Liver (tissue), 9 donors: ENCODE measurements around the gene NFIA. TPM values are rescaled to one million over a fixed set of nuclear protein-coding genes. Genes with fewer than 3 reads are reported as not detected.

Experiments used
- DNase-seq: peaks from one replicate; pipeline ENCODE4 v3.0.0-alpha.2; 2017; ENCODE audit warnings: low spot score
- H3K27ac ChIP-seq, 2 donors: one replicate each; pipeline ENCODE4 v1.7.0; 2013; ENCODE audit warnings: inconsistent platforms in 2 of 2, low read length in 2 of 2, control low read depth in 1 of 2, low read depth in 1 of 2, mild to moderate bottlenecking in 1 of 2
- H3K27me3 ChIP-seq, 4 donors: one replicate each; pipeline versions ENCODE4 v1.6.1 to v1.7.0; 2013; ENCODE audit warnings: low read length in 3 of 4, inconsistent platforms in 1 of 4, mild to moderate bottlenecking in 1 of 4, moderate library complexity in 1 of 4; ENCODE audit not compliant: control insufficient read depth in 4 of 4, insufficient read depth in 4 of 4
- H3K36me3 ChIP-seq, 4 donors: one replicate each; pipeline versions ENCODE4 v1.6.1 to v1.7.0; 2013; ENCODE audit warnings: low read length in 3 of 4, mild to moderate bottlenecking in 3 of 4, low read depth in 1 of 4, moderate library complexity in 1 of 4; ENCODE audit not compliant: control insufficient read depth in 4 of 4, insufficient read depth in 3 of 4
- H3K4me1 ChIP-seq, 4 donors: one replicate each; pipeline versions ENCODE4 v1.6.1 to v1.7.0; 2013; ENCODE audit warnings: low read length in 3 of 4, mild to moderate bottlenecking in 3 of 4, moderate library complexity in 1 of 4; ENCODE audit not compliant: control insufficient read depth in 4 of 4, insufficient read depth in 4 of 4
- H3K4me3 ChIP-seq, 3 donors: one replicate each; pipeline versions ENCODE4 v1.6.1 to v1.7.0; 2013; ENCODE audit warnings: low read length in 3 of 3, control low read depth in 1 of 3, low read depth in 1 of 3, mild to moderate bottlenecking in 1 of 3
- H3K9ac ChIP-seq, 2 donors: one replicate each; pipeline ENCODE4 v1.7.0; 2013; ENCODE audit warnings: low read length in 2 of 2, mild to moderate bottlenecking in 2 of 2, moderate library complexity in 2 of 2, control low read depth in 1 of 2, low read depth in 1 of 2
- H3K9me3 ChIP-seq, 4 donors: one replicate each; pipeline versions ENCODE4 v1.6.1 to v1.7.0; 2013; ENCODE audit warnings: low read length in 3 of 4; ENCODE audit not compliant: control insufficient read depth in 4 of 4
- EGR1 ChIP-seq, 2 donors: IDR thresholded peaks; 2 replicates each; pipeline ENCODE4 v1.6.1; 2016 to 2018; ENCODE audit warnings: antibody characterized with exemption in 2 of 2, low read depth in 2 of 2
- FOXA1 ChIP-seq: IDR thresholded peaks from 2 replicates; pipeline ENCODE4 v1.6.1; 2016; ENCODE audit warnings: antibody characterized with exemption
- FOXA2 ChIP-seq: IDR thresholded peaks from 2 replicates; pipeline ENCODE4 v1.6.1; 2016; ENCODE audit warnings: antibody characterized with exemption
- GABPA ChIP-seq, 2 donors: IDR thresholded peaks in 1 of 2; conservative IDR thresholded peaks in 1 of 2; 2 replicates each; pipeline ENCODE4 v1.6.1; 2016; ENCODE audit warnings: antibody characterized with exemption in 2 of 2, mild to moderate bottlenecking in 1 of 2, moderate library complexity in 1 of 2
- HNF4A ChIP-seq, 2 donors: conservative IDR thresholded peaks; 2 replicates each; pipeline ENCODE4 v1.6.1; 2016; ENCODE audit warnings: antibody characterized with exemption in 2 of 2, mild to moderate bottlenecking in 2 of 2
- HNF4G ChIP-seq: IDR thresholded peaks from 2 replicates; pipeline ENCODE4 v1.6.1; 2016; ENCODE audit warnings: antibody characterized with exemption
- JUND ChIP-seq, 2 donors: IDR thresholded peaks; 2 replicates each; pipeline ENCODE4 v1.6.1; 2016; ENCODE audit warnings: antibody characterized with exemption in 2 of 2
- NR2F2 ChIP-seq: IDR thresholded peaks from 2 replicates; pipeline ENCODE4 v1.6.1; 2016; ENCODE audit warnings: antibody characterized with exemption
- RAD21 ChIP-seq, 2 donors: IDR thresholded peaks; 2 replicates each; pipeline ENCODE4 v1.6.1; 2016; ENCODE audit warnings: antibody characterized with exemption in 2 of 2, mild to moderate bottlenecking in 2 of 2
- RXRA ChIP-seq, 2 donors: IDR thresholded peaks; 2 replicates each; pipeline ENCODE4 v1.6.1; 2017 to 2018; ENCODE audit warnings: antibody characterized with exemption in 2 of 2, mild to moderate bottlenecking in 1 of 2
- SP1 ChIP-seq: IDR thresholded peaks from 2 replicates; pipeline ENCODE4 v1.6.1; 2018; ENCODE audit warnings: antibody characterized with exemption, mild to moderate bottlenecking
- TAF1 ChIP-seq: conservative IDR thresholded peaks from 2 replicates; pipeline ENCODE4 v1.6.1; 2016; ENCODE audit warnings: antibody characterized with exemption, mild to moderate bottlenecking
- YY1 ChIP-seq: IDR thresholded peaks from 2 replicates; pipeline ENCODE4 v1.6.1; 2016; ENCODE audit warnings: antibody characterized with exemption, mild to moderate bottlenecking
- WGBS: extraction: QIAGEN DNeasy Blood & Tissue Kit; methylation state at CpG from one replicate; pipeline ENCODE4 v1.1.7; 2013; 5-methylcytosine and 5-hydroxymethylcytosine counted together
- polyA plus RNA-seq, 2 donors: library from polyadenylated mRNA; stranded (reverse) in 1 of 2; unstranded in 1 of 2; fragments of 200-250 nt in 1 of 2; fragments of >200 nt in 1 of 2; fragmentation: Nextera tagmentation in 1 of 2; extraction: Ambion mirVana in 1 of 2; gene quantifications; one replicate each; pipeline versions ENCODE4 v1.2.1 to v1.2.3, GENCODE V29; 2013 to 2015
- total RNA-seq, 2 donors: library from RNA; depleted of rRNA; stranded (reverse); fragments of >200 nt; gene quantifications; one replicate each; pipeline ENCODE4 v1.2.3, GENCODE V29; 2014
- TF ChIP-seq, protein P1 (sequence below): IDR thresholded peaks from 2 replicates; pipeline ENCODE4 v1.6.1; 2016; ENCODE audit warnings: antibody characterized with exemption
- TF ChIP-seq, protein P2 (sequence below): IDR thresholded peaks from 2 replicates; pipeline ENCODE4 v1.6.1; 2016; ENCODE audit warnings: antibody characterized with exemption, mild to moderate bottlenecking
- TF ChIP-seq, protein P3 (sequence below): fragments of 150-350 bp; IDR thresholded peaks from 2 replicates; pipeline ENCODE4 v1.5.1; 2017; ENCODE audit warnings: improper control_type of control experiment, low read depth, low read length; ENCODE audit not compliant: missing input control
- TF ChIP-seq, protein P4 (sequence below): IDR thresholded peaks from 2 replicates; pipeline ENCODE4 v1.6.1; 2016; ENCODE audit warnings: antibody characterized with exemption
- TF ChIP-seq, protein P5 (sequence below): IDR thresholded peaks from 2 replicates; pipeline ENCODE4 v1.6.1; 2016; ENCODE audit warnings: antibody characterized with exemption
- donor health status: healthy.
- donor health status: healthy.
- donor health status: healthy.
- donor health status: healthy.
- donor health status: healthy.

The NFIA gene
- total and polyA plus RNA-seq, 4 donors: 6.8 to 53.7 (median 22.2) TPM

DNA sequence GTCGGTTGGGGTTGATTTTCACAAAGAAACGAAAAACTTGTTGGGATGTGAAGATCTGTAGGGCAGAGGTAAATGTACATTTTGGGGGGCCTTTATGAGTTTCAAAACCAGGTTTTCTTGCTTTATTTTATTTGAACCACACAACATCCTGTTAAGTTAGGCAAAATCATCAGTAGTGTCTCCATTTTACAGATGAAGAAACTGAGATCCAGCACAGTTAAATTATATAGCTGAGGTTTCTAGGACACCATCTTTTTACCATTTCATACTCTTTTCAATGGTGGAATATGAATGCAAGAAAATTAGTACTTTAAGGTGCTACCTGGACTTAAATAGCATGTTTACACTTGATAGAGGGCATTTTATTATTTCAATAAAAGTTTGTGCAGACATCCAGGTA lies 187.7 kb downstream of the NFIA start:
- DNase-seq: no peak
- Histone ChIP-seq H3K27ac (no peak overlapping the region), H3K4me3 (no peak overlapping the region), H3K36me3 (no peaks in the 10 kb centered on the region), H3K27me3 (no peaks in the 10 kb centered on the region), H3K9ac (no peak overlapping the region), H3K9me3 (no peaks in the 10 kb centered on the region), H3K4me1 (peaks cover 0 to 7% (median 5%) of the 10 kb centered on the region in 4 donors)
- 95% methylated on average over 2 of the region's 2 CpGs for WGBS
- TF ChIP-seq, protein P1, sequence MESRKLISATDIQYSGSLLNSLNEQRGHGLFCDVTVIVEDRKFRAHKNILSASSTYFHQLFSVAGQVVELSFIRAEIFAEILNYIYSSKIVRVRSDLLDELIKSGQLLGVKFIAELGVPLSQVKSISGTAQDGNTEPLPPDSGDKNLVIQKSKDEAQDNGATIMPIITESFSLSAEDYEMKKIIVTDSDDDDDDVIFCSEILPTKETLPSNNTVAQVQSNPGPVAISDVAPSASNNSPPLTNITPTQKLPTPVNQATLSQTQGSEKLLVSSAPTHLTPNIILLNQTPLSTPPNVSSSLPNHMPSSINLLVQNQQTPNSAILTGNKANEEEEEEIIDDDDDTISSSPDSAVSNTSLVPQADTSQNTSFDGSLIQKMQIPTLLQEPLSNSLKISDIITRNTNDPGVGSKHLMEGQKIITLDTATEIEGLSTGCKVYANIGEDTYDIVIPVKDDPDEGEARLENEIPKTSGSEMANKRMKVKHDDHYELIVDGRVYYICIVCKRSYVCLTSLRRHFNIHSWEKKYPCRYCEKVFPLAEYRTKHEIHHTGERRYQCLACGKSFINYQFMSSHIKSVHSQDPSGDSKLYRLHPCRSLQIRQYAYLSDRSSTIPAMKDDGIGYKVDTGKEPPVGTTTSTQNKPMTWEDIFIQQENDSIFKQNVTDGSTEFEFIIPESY: no peak
- TF ChIP-seq FOXA1 (no peak), RXRA (IDR thresholded peaks at IDR 0.05) (no peak), YY1 (no peak), NR2F2 (no peak), RAD21 (IDR thresholded peaks at IDR 0.05) (no peak), GABPA (IDR thresholded peaks at IDR 0.05 in 1 of 2, conservative IDR thresholded peaks at IDR 0.05 in 1 of 2) (no peak), HNF4G (no peak), JUND (IDR thresholded peaks at IDR 0.05) (no peak), EGR1 (IDR thresholded peaks at IDR 0.05; ENCODE audit: low read depth in 2 of 2) (no peak), TAF1 (no peak), HNF4A (conservative IDR thresholded peaks at IDR 0.05) (no peak), FOXA2 (no peak), SP1 (no peak)
- TF ChIP-seq, protein P2, sequence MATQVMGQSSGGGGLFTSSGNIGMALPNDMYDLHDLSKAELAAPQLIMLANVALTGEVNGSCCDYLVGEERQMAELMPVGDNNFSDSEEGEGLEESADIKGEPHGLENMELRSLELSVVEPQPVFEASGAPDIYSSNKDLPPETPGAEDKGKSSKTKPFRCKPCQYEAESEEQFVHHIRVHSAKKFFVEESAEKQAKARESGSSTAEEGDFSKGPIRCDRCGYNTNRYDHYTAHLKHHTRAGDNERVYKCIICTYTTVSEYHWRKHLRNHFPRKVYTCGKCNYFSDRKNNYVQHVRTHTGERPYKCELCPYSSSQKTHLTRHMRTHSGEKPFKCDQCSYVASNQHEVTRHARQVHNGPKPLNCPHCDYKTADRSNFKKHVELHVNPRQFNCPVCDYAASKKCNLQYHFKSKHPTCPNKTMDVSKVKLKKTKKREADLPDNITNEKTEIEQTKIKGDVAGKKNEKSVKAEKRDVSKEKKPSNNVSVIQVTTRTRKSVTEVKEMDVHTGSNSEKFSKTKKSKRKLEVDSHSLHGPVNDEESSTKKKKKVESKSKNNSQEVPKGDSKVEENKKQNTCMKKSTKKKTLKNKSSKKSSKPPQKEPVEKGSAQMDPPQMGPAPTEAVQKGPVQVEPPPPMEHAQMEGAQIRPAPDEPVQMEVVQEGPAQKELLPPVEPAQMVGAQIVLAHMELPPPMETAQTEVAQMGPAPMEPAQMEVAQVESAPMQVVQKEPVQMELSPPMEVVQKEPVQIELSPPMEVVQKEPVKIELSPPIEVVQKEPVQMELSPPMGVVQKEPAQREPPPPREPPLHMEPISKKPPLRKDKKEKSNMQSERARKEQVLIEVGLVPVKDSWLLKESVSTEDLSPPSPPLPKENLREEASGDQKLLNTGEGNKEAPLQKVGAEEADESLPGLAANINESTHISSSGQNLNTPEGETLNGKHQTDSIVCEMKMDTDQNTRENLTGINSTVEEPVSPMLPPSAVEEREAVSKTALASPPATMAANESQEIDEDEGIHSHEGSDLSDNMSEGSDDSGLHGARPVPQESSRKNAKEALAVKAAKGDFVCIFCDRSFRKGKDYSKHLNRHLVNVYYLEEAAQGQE: no peak
- TF ChIP-seq, protein P3, sequence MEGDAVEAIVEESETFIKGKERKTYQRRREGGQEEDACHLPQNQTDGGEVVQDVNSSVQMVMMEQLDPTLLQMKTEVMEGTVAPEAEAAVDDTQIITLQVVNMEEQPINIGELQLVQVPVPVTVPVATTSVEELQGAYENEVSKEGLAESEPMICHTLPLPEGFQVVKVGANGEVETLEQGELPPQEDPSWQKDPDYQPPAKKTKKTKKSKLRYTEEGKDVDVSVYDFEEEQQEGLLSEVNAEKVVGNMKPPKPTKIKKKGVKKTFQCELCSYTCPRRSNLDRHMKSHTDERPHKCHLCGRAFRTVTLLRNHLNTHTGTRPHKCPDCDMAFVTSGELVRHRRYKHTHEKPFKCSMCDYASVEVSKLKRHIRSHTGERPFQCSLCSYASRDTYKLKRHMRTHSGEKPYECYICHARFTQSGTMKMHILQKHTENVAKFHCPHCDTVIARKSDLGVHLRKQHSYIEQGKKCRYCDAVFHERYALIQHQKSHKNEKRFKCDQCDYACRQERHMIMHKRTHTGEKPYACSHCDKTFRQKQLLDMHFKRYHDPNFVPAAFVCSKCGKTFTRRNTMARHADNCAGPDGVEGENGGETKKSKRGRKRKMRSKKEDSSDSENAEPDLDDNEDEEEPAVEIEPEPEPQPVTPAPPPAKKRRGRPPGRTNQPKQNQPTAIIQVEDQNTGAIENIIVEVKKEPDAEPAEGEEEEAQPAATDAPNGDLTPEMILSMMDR: no peak
- TF ChIP-seq, protein P4, sequence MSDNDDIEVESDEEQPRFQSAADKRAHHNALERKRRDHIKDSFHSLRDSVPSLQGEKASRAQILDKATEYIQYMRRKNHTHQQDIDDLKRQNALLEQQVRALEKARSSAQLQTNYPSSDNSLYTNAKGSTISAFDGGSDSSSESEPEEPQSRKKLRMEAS: no peak
- TF ChIP-seq, protein P5, sequence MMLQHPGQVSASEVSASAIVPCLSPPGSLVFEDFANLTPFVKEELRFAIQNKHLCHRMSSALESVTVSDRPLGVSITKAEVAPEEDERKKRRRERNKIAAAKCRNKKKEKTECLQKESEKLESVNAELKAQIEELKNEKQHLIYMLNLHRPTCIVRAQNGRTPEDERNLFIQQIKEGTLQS: no peak
